Activated CD8-positive, alpha-beta memory T cell treated with anti-CD3 and anti-CD28 coated beads for 4 hours (primary cell): ENCODE measurements around the gene POLR2E.

Experiments used
- DNase-seq, 2 donors: peaks; one replicate each; pipeline ENCODE4 v3.0.0-alpha.2; 2020; ENCODE audit warnings: low read depth in 2 of 2

Gene POLR2E

DNA sequence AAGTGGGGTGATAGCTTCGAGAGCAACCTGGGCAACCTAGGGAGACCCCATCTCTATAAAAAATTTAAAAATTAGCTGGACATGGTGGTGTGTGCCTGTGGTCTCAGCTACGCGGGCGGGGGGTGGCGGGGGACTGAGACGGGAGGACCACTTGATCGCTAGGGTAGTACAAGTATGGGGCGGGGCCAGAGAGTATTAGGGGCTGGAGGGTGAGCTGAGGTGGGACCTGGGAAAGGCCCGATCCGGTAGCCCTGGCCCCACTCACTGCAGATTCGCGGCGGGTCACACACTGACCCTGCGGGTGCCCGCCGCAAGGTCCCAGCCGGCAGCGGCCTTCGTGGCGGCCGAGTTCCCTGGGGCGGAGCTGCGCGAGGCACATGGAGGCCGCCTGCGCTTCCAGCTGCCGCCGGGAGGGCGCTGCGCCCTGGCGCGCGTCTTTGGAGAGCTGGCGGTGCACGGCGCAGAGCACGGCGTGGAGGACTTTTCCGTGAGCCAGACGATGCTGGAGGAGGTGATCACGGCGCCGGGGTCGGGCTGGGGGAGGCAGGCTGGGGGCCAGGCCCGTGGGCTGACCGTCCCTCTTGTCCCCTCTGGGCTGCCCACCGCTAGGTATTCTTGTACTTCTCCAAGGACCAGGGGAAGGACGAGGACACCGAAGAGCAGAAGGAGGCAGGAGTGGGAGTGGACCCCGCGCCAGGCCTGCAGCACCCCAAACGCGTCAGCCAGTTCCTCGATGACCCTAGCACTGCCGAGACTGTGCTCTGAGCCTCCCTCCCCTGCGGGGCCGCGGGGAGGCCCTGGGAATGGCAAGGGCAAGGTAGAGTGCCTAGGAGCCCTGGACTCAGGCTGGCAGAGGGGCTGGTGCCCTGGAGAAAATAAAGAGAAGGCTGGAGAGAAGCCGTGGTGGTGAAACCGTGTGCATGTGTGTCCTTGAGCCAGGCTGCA is 30.2 kb downstream of the POLR2E start:
- peak; percentile 45 to 56 for DNase-seq

DNA sequence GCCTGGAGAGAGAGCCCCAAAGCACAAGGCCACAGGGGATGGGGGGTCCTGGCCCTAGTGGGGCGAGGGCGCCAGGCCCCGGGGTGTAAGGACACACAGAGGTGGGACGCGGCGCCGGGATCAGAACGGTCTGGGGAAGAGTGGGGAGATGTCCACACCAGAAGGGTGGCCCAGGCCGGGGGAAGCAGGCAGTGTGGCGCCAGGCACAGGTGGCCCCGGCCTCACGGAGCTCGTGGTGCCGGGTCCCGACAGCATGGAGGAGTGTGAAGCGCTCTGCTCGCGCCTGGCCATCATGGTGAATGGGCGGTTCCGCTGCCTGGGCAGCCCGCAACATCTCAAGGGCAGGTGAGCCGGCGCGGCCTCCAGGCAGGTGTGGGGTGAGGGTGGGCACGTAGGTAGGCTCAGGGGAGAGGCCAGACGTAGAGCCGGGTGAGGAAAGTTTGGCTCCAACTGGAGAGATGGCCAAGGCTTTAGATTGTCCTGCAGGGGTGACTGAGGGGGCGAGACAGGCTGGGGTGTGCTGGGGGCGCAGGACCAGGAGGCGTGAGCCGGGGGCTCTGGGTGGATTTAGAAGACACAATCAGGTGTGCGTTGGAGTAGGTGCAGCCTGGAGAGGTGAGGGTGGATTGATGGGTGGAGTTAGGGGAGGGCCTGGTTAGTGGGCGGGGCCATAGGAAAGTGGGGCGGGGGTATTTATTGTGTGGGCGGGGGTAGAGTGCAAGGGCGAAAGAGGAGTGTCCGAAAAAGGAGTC is 31.1 kb downstream of the POLR2E start:
- DNase-seq = no peak

DNA sequence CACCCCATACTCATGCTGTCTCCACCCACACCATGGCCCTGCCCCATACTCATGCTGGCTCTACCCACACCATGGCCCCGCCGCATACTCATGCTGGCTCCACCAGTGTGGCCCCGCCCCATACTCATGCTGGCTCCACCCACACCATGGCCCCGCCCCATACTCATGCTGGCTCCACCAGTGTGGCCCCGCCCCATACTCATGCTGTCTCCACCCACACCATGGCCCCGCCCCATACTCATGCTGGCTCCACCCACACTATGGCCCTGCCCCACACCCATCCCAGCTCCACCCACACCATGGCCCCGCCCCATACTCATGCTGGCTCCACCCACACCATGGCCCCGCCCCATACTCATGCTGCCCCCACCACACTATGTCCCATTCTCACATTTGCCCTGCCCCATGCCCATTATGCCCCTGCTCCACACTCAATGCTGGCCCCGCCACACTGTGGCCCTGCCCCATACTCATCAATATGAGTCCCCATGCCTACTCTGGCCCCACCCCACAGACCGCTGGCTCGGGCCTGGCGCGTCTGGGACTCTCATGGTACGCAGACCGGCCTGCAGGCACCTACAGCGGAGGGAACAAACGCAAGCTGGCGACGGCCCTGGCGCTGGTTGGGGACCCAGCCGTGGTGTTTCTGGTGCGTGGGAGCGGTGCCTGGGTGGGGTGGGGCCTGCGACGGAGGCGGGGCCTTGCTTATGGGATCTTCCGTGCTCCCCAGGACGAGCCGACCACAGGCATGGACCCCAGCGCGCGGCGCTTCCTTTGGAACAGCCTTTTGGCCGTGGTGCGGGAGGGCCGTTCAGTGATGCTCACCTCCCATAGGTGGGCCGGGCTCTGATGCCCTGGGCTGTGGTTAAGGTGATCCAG is 31.9 kb downstream of the POLR2E start:
- DNase-seq = no peak

DNA sequence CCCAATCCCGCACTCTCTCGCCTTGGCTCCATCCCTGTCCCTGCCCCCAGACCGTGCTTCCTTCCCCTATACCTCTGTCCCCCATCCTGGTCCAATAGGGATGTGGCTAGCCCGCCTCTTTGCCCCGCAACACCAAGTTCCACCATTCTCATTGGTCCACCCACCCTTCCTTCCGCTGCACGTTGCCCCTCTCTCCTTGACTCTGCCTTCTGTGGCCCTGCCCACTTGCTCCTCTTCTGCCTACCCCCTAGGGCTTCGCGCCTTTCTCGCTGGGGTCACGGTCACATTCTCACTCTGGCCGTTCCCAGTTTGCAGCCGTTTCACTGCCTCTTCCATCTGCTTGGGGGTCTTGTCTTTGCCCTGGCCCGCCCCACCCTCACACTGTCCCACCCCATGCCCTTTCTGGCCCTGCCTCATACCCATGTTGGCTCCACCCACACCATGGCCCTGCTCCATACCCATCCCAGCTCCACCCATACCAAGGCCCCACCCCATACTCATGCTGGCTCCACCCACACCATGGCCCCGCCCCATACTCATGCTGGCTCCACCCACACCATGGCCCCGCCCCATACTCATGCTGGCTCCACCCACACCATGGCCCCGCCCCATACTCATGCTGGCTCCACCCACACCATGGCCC is 32.7 kb downstream of the POLR2E start:
- no peak for DNase-seq

DNA sequence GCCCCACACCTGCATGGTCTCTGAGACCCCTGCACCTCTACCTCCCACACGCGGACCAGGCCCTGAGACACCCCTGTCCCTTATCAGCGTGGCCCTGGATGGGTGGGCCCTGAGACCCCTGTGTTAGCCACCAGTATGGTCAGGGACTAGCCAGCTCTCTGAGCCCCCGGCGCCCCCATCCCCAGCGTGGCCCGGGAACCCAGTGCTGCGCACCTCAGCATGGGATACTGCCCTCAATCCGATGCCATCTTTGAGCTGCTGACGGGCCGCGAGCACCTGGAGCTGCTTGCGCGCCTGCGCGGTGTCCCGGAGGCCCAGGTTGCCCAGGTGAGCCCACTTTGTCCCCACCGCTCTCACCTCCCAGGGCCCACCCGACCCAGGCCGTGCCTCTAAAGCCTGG is 33.2 kb downstream of the POLR2E start:
- DNase-seq = no peak

DNA sequence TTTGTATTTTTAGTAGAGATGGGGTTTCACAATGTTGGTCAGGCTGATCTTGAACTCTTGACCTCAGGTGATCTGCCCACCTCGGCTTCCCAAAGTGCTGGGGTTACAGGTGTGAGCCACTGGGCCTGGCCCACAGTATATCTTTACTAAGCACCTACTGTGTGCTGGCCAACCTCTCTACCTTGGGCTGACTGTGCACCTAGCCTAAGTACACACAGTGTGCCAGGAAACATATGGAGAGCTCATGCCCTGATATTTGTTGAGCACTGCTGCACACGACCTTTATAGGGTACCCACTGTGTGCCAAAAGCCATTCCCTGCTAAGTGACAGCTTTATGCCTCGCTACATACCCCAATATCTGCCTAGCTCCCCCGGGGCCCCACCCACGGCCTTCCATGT is 34.5 kb downstream of the POLR2E start:
- no peak for DNase-seq

DNA sequence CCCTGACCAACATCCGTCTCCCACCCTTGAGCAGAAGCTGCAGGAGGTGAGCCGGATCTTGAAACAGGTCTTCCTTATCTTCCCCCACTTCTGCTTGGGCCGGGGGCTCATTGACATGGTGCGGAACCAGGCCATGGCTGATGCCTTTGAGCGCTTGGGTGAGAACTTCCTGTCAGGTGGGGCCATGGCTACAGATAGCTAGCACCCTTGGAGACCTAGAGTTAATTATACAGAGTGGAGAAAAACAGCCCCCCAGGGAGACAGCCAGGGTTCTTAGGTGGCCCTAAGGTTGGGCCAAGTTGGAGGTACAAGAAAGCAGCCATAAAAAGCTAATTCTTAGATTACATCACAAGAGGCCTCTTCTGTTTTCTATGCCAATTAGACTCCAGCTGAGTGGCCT is 37.1 kb downstream of the POLR2E start:
- no peak for DNase-seq

DNA sequence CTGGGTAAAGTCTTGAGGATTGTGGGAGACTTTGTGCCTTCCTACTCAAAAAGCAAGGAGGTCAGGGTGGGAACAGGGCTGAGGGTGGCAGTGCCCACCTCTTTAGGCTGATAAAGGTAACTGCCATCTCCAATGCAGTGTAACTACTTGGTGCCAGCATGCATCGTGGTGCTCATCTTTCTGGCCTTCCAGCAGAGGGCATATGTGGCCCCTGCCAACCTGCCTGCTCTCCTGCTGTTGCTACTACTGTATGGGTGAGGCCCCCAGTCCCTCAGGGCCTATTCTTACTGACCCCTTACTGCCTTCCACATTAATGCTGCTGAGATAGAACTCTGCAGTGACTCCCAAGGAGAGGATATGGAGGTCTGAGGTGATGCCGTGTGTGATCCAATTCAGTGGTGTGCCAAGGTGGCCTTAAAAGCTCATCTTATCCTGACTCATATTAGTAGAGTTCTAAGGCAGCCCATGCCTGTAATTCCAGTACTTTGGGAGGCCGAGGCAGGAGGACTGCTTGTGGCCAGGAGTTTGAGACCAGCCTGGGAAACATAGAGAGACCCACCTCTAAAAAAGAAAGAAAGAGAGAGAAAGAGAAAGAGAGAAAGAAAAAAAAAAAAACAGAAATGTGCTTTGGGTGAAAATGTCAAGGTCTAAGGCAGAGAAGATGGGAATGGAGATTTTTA is 37.9 kb downstream of the POLR2E start:
- no peak for DNase-seq

DNA sequence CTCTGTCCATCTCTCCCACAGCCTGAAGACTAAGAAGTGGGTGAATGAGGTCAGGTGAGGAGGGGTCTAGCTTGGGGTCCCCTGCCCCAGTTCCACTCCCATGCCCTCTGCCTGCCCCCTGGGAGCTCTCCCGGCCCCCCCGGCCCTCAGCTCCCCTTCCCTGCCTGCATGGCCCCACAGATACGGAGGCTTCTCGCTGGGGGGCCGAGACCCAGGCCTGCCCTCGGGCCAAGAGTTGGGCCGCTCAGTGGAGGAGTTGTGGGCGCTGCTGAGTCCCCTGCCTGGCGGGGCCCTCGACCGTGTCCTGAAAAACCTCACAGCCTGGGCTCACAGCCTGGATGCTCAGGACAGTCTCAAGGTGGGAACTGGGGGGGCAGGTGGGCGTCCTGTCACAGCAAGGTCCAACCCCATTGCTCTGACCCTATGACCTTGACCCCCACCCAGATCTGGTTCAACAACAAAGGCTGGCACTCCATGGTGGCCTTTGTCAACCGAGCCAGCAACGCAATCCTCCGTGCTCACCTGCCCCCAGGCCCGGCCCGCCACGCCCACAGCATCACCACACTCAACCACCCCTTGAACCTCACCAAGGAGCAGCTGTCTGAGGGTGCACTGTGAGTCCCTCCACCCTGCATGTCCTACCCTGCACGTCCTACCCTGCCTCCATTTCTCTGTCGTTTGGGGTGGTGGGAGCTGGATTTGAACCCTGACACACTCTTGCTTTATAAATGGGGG is 39.1 kb downstream of the POLR2E start:
- no peak for DNase-seq

DNA sequence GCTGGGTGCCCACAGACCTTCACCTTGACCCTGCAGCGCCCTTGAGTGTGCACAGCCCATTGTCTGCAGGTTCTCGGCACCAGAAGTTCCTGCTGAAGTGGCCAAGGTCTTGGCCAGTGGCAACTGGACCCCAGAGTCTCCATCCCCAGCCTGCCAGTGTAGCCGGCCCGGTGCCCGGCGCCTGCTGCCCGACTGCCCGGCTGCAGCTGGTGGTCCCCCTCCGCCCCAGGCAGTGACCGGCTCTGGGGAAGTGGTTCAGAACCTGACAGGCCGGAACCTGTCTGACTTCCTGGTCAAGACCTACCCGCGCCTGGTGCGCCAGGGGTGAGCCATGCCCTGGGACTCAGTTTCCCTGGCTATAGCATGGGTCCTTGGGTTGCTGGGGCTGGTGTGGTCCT is 40.1 kb downstream of the POLR2E start:
- DNase-seq = no peak

DNA sequence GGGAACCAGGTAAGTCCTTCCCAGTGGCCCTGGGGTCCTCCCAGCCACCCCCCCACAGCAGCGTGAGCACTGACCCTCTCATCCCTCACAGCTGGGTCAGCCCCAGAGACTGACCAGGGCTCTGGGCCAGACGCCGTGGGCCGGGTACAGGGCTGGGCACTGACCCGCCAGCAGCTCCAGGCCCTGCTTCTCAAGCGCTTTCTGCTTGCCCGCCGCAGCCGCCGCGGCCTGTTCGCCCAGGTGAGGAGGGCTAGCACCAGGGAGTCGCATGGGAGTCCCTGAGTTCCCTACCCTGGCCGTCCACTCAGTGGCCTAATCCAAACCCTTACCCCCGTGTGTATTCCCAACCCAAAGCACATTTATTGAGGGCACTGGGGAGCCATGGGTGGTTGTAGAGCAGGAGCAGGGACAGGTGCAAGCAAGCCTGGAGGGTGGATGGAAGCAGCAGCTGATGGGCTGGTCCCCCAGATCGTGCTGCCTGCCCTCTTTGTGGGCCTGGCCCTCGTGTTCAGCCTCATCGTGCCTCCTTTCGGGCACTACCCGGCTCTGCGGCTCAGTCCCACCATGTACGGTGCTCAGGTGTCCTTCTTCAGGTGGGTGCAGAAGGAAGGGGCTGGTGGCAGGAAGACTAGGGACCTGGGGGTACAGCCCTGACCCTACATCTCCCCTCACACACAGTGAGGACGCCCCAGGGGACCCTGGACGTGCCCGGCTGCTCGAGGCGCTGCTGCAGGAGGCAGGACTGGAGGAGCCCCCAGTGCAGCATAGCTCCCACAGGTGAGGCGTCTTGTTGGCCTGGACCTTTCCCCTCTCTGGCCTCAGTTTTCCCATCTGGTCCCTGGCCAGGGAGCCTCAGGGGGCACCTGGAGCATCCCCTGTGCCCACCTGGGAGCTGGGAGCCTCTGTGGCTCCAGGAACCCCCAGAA is 40.8 kb downstream of the POLR2E start:
- no peak for DNase-seq

DNA sequence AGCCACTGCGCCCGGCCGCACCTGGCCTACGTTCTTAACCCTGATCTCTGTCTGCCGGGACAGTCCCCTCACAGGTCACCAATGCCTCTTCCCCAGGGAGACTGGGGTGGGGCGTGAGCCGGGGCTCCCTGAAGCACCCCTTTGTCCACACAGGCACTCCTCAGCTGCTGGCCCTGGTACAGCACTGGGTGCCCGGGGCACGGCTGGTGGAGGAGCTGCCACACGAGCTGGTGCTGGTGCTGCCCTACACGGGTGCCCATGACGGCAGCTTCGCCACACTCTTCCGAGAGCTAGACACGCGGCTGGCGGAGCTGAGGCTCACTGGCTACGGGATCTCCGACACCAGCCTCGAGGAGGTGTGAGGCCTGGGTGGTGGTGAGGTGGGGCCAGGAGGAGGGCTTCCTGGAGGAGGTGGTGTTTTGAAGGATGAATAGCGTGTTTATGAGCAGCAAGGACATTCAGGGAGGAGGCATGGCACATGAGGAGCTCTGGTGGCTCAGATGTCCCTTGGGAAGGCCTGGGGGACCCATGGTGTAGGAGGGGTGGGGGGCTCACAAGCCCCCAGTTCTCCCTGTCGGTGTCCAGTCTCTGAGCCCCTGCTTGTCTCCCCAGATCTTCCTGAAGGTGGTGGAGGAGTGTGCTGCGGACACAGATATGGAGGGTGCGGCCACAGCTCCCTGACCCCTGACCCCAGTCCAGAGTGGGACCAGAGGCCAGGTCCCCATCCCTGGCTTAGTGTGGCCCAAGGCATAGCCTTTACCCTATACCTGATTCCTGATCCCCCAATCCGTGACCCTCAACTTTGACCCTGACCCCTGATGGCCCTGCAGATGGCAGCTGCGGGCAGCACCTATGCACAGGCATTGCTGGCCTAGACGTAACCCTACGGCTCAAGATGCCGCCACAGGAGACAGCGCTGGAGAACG is 41.7 kb downstream of the POLR2E start:
- DNase-seq = no peak

DNA sequence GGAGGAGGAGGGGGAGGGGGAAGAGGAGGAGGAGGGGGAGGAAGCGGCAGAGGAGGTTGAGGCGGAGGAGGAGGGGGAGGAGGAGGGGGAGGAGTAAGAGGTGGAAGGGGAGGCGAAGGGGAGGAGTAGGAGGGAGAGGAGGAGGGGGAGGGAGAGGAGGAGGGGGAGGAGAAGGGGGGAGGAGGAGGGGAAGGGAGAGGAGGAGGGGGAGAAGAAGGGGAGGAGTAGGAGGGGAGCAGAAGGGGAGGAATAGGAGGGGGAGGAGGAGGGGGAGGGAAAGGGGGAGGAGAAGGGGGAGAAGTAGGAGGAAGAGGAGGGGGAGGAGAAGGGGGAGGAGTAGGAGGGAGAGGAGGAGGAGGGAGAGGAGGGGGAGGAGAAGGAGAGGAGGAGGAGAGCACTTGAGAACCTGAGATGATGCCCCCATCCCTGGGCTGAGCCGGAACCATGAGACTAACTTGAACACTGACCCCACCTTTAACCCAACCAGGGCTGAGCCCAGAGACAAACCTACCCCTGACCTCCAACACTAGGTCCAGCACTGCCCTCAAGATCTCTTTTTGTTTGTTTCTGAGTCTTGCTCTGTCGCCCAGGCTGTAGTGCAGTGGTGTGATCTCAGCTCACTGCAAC is 42.7 kb downstream of the POLR2E start:
- DNase-seq = no peak

DNA sequence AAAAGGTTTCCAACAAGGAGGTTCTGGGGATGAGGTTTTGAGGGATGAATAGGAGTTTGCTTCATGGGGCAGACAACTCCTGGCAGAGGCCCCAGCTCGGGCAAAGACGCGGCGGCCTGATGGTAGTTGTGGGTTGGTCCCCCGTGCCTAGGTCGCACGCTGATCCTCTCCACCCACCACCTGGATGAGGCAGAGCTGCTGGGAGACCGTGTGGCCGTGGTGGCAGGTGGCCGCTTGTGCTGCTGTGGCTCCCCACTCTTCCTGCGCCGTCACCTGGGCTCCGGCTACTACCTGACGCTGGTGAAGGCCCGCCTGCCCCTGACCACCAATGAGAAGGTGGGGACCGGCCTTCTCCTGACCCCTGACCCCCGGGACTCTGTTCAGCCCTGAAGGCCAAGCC is 43.4 kb downstream of the POLR2E start:
- no peak for DNase-seq

DNA sequence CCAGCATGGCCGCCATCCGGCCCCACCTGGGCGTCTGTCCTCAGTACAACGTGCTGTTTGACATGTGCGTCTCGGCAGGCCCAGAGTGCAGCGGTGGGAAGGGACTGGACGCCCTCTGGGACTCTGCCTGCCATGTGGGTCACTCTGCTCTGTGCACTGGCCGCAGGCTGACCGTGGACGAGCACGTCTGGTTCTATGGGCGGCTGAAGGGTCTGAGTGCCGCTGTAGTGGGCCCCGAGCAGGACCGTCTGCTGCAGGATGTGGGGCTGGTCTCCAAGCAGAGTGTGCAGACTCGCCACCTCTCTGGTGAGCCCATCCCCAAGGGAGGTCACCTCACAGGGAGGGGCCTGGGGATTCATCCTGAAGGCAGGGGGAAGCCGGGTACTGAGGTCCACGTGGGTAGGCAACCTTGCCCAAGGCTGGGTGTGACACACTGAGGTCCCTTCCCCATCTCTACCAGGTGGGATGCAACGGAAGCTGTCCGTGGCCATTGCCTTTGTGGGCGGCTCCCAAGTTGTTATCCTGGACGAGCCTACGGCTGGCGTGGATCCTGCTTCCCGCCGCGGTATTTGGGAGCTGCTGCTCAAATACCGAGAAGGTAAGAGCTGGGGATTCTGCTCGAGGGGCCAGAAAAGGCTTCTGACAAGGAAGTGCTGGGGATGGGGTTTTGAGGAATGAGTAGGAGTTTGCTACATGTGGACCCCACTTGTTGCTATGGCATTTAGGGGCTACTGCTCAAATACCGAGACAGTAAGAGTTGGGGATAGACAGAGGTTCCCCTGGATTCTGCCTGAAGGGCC is 44.0 kb downstream of the POLR2E start:
- DNase-seq = no peak

DNA sequence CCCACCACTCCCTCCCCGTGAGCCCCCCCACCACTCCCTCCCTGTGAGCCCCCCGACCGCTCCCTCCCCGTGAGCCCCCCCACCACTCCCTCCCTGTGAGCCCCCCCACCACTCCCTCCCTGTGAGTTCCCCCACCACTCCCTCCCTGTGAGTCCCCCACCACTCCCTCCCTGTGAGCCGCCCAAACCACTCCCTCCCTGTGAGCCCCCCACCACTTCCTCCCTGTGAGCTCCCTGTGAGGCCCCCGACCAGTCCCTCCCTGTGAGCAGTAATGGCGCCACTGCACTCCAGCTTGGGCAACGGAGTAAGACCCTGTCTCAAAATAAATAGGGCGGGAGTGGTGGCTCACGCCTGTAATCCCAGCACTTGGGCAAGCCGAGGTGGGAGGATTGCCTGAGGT is 45.4 kb downstream of the POLR2E start:
- DNase-seq = no peak

DNA sequence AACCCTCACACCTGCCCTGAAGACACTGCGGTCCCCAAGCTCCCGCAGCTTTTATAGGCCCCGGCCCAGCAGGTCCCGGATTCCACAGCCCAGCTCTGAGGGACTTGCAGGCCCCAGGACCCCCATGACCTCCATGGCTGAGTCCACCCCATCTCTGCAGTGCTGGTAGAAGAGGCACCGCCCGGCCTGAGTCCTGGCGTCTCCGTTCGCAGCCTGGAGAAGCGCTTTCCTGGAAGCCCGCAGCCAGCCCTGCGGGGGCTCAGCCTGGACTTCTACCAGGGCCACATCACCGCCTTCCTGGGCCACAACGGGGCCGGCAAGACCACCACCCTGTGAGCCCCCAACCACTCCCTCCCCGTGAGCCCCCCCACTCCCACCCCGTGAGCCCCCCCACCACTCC is 46.1 kb downstream of the POLR2E start:
- DNase-seq = no peak
